Astrocyte (in vitro differentiated cells and primary cell): ENCODE data around the gene STUM. TPM values are rescaled to one million over a fixed set of nuclear protein-coding genes. Genes with fewer than 3 reads are reported as not detected.
A peak's percentile ranks its signal among the peaks of the same experiment; 100 is the strongest.

ENCODE experiments used
- DNase-seq: peaks from one replicate; pipeline ENCODE4 v3.0.0-alpha.2; 2010; ENCODE audit warnings: low read depth
- FAIRE-seq: peaks from 2 replicates; lab custom pipeline; 2011; peaks lifted over from hg19 to GRCh38; lab: Jason Lieb, UNC
- H2AFZ ChIP-seq: 2 replicates; pipeline ENCODE4 v1.6.0; 2012; ENCODE audit warnings: low read depth, low read length, inconsistent platforms
- H3K27ac ChIP-seq: 2 replicates; pipeline ENCODE4 v1.5.1; 2011; ENCODE audit warnings: low read depth, low read length, inconsistent platforms
- H3K27me3 ChIP-seq: 2 replicates; pipeline ENCODE4 v1.6.0; 2011; ENCODE audit warnings: low read length, inconsistent platforms; ENCODE audit not compliant: insufficient read depth
- H3K36me3 ChIP-seq: 2 replicates; pipeline ENCODE4 v1.5.1; 2011; ENCODE audit warnings: low read length, inconsistent platforms; ENCODE audit not compliant: insufficient read depth
- H3K4me1 ChIP-seq: 2 replicates; pipeline ENCODE4 v1.5.1; 2011; ENCODE audit warnings: low read length, inconsistent platforms; ENCODE audit not compliant: insufficient read depth
- H3K4me2 ChIP-seq: 2 replicates; pipeline ENCODE4 v1.6.0; 2012; ENCODE audit warnings: low read length, inconsistent platforms
- H3K4me3 ChIP-seq: 2 replicates; pipeline ENCODE4 v1.5.1; 2011; ENCODE audit warnings: low read depth, mild to moderate bottlenecking, low read length, inconsistent platforms; ENCODE audit not compliant: insufficient read depth
- H3K79me2 ChIP-seq: 2 replicates; pipeline ENCODE4 v1.6.0; 2012; ENCODE audit warnings: mild to moderate bottlenecking, low read length, inconsistent platforms; ENCODE audit not compliant: insufficient read depth
- H3K9ac ChIP-seq: 2 replicates; pipeline ENCODE4 v1.6.0; 2012; ENCODE audit warnings: mild to moderate bottlenecking, low read length, inconsistent platforms
- H3K9me3 ChIP-seq: 2 replicates; pipeline ENCODE4 v1.5.1; 2012; ENCODE audit warnings: low read depth, mild to moderate bottlenecking, low read length, inconsistent platforms; ENCODE audit not compliant: insufficient read depth
- H4K20me1 ChIP-seq: 2 replicates; pipeline ENCODE4 v1.6.0; 2012; ENCODE audit warnings: low read length, inconsistent platforms; ENCODE audit not compliant: insufficient read depth
- H3K27ac Mint-ChIP-seq: one replicate; pipeline ENCODE4 v1.8.0; 2021; ENCODE audit warnings: mild to moderate bottlenecking, mixed read lengths; ENCODE audit not compliant: unreplicated experiment
- H3K27me3 Mint-ChIP-seq: one replicate; pipeline ENCODE4 v1.8.0; 2021; ENCODE audit warnings: low read depth, mixed read lengths; ENCODE audit not compliant: unreplicated experiment
- H3K36me3 Mint-ChIP-seq: one replicate; pipeline ENCODE4 v1.8.0; 2021; ENCODE audit warnings: low read depth, mixed read lengths; ENCODE audit not compliant: unreplicated experiment
- H3K4me1 Mint-ChIP-seq: one replicate; pipeline ENCODE4 v1.8.0; 2021; ENCODE audit warnings: low read depth, mixed read lengths; ENCODE audit not compliant: unreplicated experiment
- H3K4me3 Mint-ChIP-seq: one replicate; pipeline ENCODE4 v1.8.0; 2021; ENCODE audit warnings: mild to moderate bottlenecking, moderate library complexity, mixed read lengths; ENCODE audit not compliant: unreplicated experiment
- H3K9me3 Mint-ChIP-seq: one replicate; pipeline ENCODE4 v1.8.0; 2021; ENCODE audit warnings: mild to moderate bottlenecking, mixed read lengths; ENCODE audit not compliant: unreplicated experiment
- EZH2 ChIP-seq: IDR thresholded peaks from 2 replicates; pipeline ENCODE4 v1.6.1; 2012; ENCODE audit warnings: mild to moderate bottlenecking, low read length, inconsistent platforms; ENCODE audit not compliant: insufficient read depth
- total RNA-seq: library from RNA; stranded (reverse); gene quantifications from 2 replicates; pipeline ENCODE4 v1.2.1, GENCODE V29; 2021
- TF ChIP-seq, protein P1 (sequence below): IDR thresholded peaks from 2 replicates; pipeline ENCODE4 v1.5.1; 2011; ENCODE audit warnings: low read depth, mild to moderate bottlenecking, inconsistent platforms, low read length, moderate library complexity; ENCODE audit not compliant: insufficient read depth

The STUM gene
- total RNA-seq, 1 donor from 2014 or later, result not detected

DNA sequence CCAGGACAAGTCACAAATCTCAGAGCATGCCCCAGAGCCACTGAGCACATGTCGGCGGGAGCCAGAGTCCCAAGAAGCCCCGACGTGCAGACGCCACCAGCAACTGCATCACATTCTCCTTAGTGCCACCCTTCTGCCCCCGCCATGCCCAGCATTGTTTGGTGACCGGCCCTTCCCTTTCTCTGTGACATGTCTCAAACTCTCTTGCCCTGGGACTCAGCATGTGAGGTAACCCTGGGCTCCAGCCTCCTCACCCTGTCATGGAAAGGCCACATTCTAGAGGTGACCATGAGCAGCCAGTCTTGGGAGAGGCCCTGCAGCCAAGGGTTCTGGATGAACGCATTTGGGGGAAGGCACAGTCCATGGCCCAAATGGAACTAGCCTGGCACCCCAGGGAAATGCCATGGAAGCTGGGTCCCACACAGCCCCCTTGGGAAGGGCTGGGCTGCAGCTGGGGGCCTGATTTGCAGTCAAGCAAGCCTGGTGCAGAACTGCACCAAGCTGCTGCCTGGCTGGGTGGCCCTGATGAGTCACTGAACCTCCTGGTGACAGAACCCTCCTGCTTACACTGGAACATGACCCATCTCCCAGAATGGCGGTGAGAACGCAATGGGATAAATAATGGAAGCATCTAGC lies 96.1 kb downstream of the STUM start:
- no peak overlapping the region for H3K27ac Mint-ChIP-seq
- Histone ChIP-seq H3K4me3 (no peak overlapping the region), H3K4me1 (peaks cover 33% of the 10 kb centered on the region), H3K27ac (no peak overlapping the region), H3K36me3 (no peaks in the 10 kb centered on the region), H2AFZ (no peak overlapping the region), H3K79me2 (no peaks in the 10 kb centered on the region), H3K9ac (no peak overlapping the region), H3K9me3 (no peaks in the 10 kb centered on the region), H3K4me2 (no peak overlapping the region), H4K20me1 (peaks cover 3% of the 10 kb centered on the region), H3K27me3 (no peaks in the 10 kb centered on the region)
- H3K27me3 Mint-ChIP-seq, result peaks cover 4% of the 10 kb centered on the region
- no peak overlapping the region for H3K4me3 Mint-ChIP-seq
- TF ChIP-seq, protein P1, sequence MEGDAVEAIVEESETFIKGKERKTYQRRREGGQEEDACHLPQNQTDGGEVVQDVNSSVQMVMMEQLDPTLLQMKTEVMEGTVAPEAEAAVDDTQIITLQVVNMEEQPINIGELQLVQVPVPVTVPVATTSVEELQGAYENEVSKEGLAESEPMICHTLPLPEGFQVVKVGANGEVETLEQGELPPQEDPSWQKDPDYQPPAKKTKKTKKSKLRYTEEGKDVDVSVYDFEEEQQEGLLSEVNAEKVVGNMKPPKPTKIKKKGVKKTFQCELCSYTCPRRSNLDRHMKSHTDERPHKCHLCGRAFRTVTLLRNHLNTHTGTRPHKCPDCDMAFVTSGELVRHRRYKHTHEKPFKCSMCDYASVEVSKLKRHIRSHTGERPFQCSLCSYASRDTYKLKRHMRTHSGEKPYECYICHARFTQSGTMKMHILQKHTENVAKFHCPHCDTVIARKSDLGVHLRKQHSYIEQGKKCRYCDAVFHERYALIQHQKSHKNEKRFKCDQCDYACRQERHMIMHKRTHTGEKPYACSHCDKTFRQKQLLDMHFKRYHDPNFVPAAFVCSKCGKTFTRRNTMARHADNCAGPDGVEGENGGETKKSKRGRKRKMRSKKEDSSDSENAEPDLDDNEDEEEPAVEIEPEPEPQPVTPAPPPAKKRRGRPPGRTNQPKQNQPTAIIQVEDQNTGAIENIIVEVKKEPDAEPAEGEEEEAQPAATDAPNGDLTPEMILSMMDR, result no peak
- no peak for TF ChIP-seq EZH2
- DNase-seq (peak; percentile 8), FAIRE-seq (no peak)
- no peaks in the 10 kb centered on the region for H3K9me3 Mint-ChIP-seq
- peaks cover 11% of the 10 kb centered on the region for H3K36me3 Mint-ChIP-seq
- H3K4me1 Mint-ChIP-seq, result peaks cover 26% of the 10 kb centered on the region

DNA sequence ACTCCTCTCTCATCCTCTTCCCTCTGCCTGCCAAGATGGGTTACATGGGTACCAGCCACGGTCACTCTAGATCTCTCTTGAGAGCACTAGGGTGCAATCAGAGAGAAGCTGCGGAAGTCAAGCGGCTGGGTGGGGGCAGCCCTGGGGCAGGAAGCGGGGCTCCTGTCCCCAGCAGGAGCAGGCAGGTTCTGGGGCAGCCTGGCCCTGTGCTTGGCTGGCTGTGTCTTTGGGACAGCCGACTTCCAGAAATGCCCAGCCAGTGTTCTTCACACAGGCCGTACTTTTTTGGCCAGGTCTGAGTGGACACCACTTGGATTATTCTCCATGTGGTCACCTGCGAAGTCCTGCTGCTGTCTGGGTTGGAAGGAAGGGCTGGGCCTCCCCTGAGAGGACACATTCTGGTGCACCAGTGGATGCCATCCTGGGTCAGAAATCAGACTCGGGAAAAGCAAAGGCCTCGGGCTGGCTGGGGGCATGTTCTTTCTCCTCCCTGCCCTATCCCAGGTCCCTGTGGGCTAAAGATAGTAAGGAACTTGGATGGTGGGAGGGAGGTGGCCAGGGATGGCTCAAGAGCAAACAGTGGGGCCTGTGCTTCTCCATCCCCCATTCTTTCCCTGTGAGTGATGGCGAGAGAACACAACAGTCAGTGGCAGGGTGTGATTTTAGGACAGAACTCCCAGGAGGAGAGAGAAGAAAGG lies 96.9 kb downstream of the STUM start:
- no peak overlapping the region for H2AFZ ChIP-seq

More for the DNA sequence above, 96.9 kb downstream of the STUM start:
- no peaks in the 10 kb centered on the region for H3K9me3 Mint-ChIP-seq
- peaks cover 33% of the 10 kb centered on the region for H3K4me1 ChIP-seq
- no peaks in the 10 kb centered on the region for H3K9me3 ChIP-seq
- FAIRE-seq, result no peak
- no peaks in the 10 kb centered on the region for H3K36me3 ChIP-seq
- peaks cover 26% of the 10 kb centered on the region for H3K4me1 Mint-ChIP-seq
- peaks cover 9% of the 10 kb centered on the region for H3K36me3 Mint-ChIP-seq
- H3K9ac ChIP-seq, result peak overlapping the region; percentile 16
- H3K4me3 ChIP-seq, result no peak overlapping the region
- H3K27me3 ChIP-seq, result no peaks in the 10 kb centered on the region
- peaks cover 3% of the 10 kb centered on the region for H4K20me1 ChIP-seq
- H3K79me2 ChIP-seq, result no peaks in the 10 kb centered on the region
- TF ChIP-seq, protein P1, result no peak
- TF ChIP-seq EZH2, result no peak
- H3K27ac ChIP-seq, result no peak overlapping the region
- H3K27ac Mint-ChIP-seq, result no peak overlapping the region
- H3K4me3 Mint-ChIP-seq, result peak overlapping the region; percentile 22
- no peak for DNase-seq
- H3K4me2 ChIP-seq, result no peak overlapping the region
- H3K27me3 Mint-ChIP-seq, result peaks cover 7% of the 10 kb centered on the region
